Inflammatory macrophage treated with lipopolysaccharide for 4 hours (primary cell): ENCODE measurements around the gene SLFNL1.

Source experiments
- DNase-seq: peaks from one replicate; pipeline ENCODE4 v3.0.0-alpha.2; 2020

SLFNL1 gene

DNA sequence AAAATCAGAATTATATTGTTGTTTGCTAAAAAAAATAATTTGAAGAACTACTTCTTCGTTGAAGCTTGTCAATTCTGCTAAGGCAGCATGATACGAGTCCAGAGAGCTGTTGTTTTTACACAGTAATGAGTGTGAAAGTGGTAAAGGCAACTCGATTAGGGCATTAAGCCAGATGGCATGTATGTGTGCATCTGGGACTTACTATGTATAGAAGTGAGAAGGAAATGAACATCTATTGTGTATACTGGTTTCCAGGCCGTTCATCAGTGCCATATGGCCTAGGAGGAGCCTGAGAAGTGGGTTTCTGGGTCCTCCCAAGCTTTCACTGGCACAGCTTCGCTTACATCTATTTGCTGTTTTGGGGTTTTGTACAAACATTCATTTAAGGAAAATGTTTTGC lies 36.4 kb downstream of the SLFNL1 start:
- no peak for DNase-seq

DNA sequence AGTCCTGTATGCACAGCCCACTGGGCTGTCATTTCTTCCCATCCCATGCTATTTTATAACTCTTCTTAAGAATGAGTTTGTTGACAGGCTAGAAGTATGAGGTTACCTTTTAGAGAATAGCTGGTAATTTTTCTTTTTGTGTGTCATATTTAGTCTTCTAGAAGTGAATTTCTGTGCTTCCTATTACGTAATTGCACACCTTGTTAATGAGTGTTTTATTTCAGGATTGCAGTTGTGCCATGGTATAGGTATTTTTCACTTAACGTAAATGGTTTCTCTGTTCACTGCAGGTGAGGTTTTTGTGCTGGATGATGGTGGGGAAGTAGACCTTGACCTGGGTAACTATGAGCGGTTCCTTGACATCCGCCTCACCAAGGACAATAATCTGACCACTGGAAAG lies 37.0 kb downstream of the SLFNL1 start:
- DNase-seq: no peak

- no peak for DNase-seq
These were observed 37.5 kb downstream of the SLFNL1 start for GRCh38 chr1:40984066-40984465.

- DNase-seq: no peak
These were observed 38.2 kb downstream of the SLFNL1 start for GRCh38 chr1:40983286-40983685.

DNA sequence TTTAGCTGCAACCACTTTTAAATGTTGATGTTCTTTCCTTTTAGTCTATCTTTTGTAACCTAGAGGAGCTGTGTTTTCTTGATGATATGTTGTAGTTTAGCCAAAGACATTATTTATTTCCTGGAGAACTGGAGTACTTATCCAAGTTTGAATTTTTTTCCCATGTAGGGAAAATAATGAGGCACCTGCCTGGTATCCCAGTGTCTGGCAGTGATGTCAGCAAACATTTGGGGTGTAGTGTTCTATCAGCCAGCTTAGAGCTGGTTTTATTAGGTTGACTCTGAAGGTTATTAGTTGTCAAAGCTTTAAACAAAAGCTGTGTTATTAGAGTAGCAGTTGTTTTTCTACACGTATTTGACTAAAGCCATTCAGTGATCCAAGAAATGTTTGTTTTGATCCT lies 38.8 kb downstream of the SLFNL1 start:
- no peak for DNase-seq

DNA sequence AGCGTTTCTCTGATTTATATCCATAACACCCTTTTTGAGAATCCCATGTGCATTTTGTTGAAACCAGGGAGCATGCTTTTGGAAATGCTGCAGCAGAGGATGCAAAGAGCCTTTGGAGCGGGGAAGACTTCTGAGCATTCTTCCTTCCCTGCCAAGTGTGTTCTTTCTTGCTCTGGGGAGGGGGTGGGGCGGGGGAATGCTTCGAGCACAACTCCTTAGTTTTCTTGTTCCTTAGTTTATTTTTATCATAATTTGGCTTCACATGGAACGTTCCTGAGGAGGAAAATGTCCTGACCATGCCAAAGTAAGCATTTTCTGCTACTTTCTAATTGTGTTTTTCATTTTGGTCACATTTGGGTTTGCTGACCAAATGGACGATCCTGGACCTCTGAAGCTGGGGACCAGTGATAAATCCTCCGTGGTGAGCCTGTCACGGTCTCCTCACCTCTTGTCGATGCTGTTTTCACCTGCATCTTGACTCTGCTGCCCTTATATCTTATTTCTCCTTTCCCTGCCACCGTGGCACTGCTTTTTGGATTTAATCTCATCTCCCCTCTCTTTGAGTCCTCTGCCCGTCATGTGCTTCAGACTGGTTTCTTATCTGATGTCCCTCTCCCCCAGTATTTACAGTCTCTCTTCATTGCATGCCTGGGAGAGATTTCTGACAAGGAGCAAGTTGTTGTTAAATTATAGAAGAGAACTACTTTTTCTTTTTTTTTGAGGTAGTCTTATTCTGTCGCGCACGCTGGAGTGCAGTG lies 39.7 kb downstream of the SLFNL1 start:
- DNase-seq: no peak

DNA sequence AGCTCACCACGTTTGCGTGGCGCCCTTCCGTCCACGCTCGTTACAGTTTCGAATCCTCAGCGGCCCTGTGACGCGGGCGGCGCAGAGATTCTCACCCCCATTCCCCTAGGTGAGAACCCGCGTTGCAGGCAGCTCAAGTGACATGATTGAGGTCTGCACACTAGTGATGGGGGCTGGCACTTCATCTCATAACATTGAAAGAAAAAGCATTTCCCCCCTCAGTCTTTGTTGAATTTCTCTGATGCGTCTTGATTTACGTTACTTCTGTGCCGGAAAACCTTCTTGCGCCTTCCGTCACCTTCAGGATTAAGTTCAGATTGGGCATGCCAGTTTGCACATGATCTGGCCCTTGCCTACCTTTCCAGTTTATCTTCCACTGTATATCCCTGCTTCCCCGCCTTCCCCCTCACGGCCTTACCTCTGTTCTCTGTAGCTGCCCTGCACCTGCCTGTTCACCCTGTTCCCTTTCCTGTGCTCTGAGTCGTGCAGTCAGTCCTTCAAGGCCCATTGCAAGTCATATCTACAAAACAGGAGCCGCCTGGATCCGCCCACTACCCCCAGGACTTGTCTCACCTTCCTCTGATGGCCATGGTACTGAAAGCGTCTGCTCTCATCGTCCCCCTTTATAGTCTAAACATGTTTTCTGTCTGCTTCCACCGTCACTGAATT lies 40.9 kb downstream of the SLFNL1 start:
- DNase-seq: peak; percentile 31

DNA sequence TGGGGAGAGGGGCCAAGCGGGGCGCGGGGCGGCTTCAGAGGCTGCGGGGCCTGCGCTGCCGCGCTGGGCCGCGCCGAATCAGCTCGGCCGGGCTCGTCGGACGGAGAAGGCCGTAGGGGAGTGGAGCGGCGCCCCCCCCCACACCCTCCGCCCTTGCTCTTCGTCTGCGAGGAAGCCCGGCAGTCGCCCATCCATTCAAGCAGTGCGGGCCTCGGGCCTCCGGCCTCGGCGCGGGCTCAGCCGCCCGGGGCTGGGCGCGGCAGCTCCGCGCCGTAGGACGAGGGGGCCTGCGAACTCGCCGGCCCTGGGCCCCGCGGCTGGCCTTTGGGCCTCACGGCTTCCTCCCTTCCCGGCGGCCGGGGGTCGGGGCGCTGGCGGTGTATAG lies 41.5 kb downstream of the SLFNL1 start:
- no peak for DNase-seq

GRCh38 chr1:40979241-40980067 lies 42.1 kb downstream of the SLFNL1 start, which contains the start of gene CTPS1:
Gene CTPS1, plus strand, starts transcription at chr1:40979696. Its CDS starts 3,595 bp downstream, at chr1:40983291.
- peak; percentile 93 for DNase-seq

GRCh38 chr1:40978886-40979240 lies 42.7 kb downstream of the SLFNL1 start:
- DNase-seq: no peak

DNA sequence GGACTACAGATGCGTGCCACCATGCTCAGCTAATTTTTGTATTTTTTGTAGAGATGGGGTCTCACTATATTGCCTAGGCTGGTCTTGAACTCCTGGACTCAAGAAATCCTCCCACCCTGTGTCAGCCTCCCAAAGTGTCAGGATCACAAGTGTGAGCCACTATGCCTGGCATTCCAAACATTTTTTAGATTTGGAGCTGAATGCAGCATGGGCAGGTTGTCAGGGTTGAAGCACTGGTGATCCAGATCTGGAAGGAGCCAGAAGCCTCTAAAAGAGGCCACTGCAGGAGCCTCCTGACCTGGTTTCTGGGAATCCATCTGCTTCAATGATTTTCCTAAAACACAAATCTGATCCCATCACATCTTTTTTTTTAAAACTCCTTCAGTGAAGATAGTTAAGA lies 43.8 kb downstream of the SLFNL1 start:
- DNase-seq: no peak

DNA sequence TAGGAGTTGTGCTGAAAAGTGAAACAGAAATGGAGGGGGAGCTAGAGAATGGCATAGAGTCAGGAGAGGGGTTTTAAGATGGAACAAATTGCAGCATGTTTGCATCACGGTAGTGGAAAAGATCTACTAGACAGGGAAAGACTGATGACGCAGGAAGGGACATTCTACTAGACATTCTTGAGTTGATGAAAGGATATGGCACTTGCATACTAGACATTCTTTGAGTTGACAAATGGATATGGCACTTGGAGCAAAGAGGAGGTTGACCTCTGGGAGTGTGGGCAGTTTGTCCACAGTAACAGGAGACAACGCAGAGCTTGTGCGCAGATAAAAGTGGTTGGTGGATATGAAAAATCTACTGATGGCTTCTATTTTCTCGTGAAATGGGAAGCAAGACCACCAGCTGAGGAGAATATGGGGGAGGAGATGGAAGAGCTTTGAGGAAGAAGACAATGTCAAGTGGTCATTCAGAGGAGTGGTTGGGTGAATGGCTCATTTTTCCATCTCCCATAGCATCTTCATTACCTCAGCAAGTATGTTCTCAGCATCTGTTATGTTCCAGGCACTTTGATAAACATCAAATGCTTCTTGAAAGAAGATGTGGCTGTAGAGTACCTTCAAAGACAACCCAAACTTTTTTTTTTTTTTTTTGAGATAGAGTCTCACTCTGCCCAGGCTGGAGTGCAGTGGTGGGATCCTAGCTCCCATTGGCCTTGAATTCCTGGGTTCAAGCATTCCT lies 44.4 kb downstream of the SLFNL1 start:
- DNase-seq: no peak

DNA sequence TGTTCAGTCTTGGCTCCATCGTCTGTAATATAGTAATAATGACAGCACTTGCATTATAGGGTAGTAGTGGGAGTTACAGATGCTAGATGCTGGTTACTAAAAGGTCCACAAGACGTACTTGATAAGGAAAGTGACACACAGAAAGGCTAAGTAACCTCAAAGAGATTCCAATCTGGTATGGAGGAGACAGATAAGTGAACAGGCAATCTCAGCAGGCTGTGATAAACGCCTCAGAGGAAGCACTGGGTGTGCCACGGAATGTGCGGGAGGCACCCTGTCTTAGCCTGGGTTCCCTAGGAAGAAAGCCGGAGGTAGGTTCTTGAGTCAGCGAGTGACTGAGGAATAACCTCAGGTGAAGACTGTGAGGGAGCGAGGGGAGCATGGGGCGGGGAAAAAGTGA lies 46.6 kb downstream of the SLFNL1 start:
- no peak for DNase-seq

DNA sequence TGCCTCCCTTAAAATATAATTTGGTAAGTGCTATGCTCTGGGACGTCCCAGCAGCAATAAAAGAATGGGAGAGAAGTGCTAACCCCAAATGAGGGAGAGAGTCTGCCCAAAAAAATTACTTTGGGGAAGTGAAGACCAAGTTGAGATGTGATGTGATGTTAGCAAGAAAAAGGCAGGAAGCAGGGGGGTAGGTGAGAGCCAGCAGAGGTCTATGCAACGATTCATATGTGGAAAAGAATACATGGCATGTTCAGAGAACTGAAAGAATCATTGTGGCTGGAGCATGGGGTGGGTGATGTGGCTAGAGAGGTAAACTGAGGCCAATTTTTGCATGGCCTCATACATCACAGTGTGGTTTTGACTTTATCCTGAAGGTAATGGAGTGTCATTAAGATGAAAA lies 47.6 kb downstream of the SLFNL1 start:
- no peak for DNase-seq

- peak; percentile 69 for DNase-seq
These were observed 49.6 kb downstream of the SLFNL1 start for GRCh38 chr1:40971966-40972365.

GRCh38 chr1:40969445-40969844 lies 52.1 kb downstream of the SLFNL1 start:
- no peak for DNase-seq

DNA sequence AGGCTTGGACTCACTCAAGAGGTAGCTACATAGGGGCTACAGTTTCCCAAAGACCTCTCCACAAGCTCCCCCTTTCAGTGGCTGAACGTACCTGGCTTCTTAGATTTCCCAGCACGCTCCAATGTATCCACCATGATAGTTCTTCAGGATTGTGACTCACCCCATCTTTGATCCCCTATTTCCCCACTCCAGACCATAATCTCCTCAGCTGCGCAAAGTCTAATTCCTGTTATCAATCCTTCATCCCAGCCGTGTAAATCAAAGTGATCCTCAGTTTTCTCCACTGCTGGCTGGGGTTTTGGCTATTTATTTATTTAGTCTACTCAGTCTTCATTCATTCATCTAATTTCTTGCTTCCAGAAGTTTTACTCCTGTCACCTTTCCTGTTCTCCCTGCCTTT lies 55.1 kb downstream of the SLFNL1 start:
- DNase-seq: no peak
